ENCODE results near the gene TLK1.

TLK1 gene

DNA sequence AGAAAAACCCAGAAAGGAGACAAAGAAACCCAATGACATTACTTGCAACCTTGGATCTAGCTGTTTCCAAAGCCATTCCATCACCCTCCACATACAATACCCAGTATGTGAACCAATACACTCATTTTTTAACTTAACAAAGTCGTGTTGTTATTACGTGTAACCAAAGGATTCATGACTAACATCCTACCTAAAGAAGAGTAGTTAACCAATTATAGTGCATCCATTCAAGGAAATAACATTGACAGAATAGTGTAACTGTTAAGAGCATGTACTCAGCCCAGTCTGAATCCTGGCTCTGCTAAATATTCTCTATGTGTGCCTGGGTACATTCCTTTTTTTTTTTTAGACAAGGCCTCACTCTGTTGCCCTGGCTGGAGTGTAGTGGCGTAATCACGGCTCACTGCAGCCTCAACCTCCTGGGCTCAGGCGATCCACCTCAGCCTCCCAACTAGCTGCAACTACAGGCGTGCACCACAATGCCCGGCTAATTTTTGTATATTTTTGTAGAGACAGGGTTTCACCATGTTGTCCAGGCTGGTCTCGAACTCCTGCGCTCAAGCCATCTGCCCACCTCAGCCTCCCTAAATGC is 9.9 kb downstream of the TLK1 start:
- DNase-seq (ENCODE audit: low read depth): no peak
- TF ChIP-seq, protein P1, sequence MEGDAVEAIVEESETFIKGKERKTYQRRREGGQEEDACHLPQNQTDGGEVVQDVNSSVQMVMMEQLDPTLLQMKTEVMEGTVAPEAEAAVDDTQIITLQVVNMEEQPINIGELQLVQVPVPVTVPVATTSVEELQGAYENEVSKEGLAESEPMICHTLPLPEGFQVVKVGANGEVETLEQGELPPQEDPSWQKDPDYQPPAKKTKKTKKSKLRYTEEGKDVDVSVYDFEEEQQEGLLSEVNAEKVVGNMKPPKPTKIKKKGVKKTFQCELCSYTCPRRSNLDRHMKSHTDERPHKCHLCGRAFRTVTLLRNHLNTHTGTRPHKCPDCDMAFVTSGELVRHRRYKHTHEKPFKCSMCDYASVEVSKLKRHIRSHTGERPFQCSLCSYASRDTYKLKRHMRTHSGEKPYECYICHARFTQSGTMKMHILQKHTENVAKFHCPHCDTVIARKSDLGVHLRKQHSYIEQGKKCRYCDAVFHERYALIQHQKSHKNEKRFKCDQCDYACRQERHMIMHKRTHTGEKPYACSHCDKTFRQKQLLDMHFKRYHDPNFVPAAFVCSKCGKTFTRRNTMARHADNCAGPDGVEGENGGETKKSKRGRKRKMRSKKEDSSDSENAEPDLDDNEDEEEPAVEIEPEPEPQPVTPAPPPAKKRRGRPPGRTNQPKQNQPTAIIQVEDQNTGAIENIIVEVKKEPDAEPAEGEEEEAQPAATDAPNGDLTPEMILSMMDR (IDR thresholded peaks at IDR 0.05; ENCODE audit: control insufficient read depth, extremely low read depth, insufficient read depth): no peak
- H3K4me3 ChIP-seq (ENCODE audit: low read depth, low read length): no peak overlapping the region

DNA sequence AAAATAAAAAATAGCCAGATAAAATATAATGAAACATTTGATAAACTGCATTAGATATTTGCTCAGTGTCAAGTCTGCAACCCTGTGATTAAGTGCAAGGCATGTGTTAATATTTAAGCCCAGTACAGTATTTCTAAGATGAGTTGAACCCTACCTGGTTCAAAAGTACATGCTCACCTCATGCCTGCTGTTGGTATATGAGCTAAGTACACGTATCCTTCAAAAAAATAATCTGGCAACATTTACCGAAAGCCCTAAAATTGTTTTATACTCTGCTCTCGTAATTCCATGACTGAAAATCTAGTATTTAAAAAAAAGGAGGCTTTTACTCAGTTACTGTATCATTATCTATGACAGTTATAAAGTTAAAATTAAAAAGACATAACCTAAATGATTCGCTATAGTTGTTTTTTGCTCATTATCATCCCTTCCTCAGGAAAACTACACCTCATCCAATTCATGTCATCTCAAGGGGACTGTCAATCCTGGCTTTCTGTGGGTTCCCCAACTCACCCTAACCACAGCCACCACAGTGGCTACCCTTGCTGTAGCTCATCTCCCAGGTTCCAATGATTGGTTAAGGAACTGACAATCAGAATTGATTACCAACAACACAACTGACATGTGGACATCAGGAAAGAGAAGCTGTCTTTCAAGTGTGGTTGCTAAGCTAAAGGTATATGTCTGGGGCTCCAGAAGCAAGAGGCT is 10.6 kb downstream of the TLK1 start:
- TF ChIP-seq, protein P1 (IDR thresholded peaks at IDR 0.05; ENCODE audit: control insufficient read depth, extremely low read depth, insufficient read depth): no peak
- H3K4me3 ChIP-seq (ENCODE audit: low read depth, low read length): no peak overlapping the region
- DNase-seq (ENCODE audit: low read depth): no peak

DNA sequence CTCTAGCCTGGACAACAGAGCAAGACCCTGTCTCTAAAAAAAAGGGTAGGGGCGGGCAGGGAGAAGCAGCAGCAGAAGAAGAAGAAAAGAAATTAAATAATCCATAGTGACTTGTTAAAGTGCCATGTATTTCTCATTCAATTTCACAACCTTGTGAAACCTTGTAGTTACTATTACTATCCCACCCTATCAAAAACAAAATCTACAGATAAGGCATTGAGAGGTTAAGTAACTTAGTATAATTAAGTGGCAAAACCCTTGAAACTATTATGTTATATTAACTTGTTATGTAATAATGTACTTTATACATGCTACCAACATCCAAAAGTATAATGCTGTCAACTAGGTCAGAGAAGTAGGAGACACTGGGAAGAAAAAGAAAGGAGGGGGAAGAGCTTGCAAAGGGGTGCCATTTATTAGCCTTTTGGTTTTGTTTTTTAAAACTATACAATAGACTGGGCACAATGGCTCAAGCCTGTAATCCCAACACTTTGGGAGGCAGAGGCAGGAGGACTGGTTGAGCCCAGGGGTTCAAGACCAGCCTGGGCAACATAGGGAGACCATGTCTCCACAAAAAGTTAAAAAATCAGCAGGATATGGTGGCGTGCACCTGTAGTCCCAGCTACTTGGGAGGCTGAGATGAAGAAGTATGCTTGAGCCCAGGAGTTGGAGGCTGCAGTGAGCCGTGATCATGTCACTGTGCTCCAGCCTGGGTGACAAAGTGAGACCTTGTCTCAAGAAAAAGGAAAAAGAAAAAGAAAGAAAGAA is 11.3 kb downstream of the TLK1 start:
- no peak for DNase-seq (ENCODE audit: low read depth)
- TF ChIP-seq, protein P1 (IDR thresholded peaks at IDR 0.05; ENCODE audit: control insufficient read depth, extremely low read depth, insufficient read depth): no peak
- H3K4me3 ChIP-seq (ENCODE audit: low read depth, low read length): no peak overlapping the region

DNA sequence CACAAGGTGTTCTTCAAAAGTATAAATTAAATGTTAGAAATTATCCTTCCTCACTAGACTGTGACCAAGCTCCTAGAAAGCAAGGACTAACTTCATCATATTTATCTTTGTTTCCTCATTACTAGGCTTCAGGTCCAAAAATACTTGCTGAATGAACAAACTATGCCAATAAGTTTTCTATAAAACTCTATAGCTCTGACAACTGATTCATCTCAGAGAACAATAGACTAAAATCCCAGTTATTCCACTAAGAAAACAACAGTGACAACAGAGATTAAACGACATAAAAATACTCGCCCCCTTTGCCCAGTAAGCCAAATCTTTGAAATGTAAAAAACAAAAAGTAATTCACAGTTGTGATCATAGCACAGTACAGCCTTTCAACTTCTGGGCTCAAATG is 13.6 kb downstream of the TLK1 start:
- no peak for DNase-seq (ENCODE audit: low read depth)
- no peak overlapping the region for H3K4me3 ChIP-seq (ENCODE audit: low read depth, low read length)
- TF ChIP-seq, protein P1 (IDR thresholded peaks at IDR 0.05; ENCODE audit: control insufficient read depth, extremely low read depth, insufficient read depth): no peak

DNA sequence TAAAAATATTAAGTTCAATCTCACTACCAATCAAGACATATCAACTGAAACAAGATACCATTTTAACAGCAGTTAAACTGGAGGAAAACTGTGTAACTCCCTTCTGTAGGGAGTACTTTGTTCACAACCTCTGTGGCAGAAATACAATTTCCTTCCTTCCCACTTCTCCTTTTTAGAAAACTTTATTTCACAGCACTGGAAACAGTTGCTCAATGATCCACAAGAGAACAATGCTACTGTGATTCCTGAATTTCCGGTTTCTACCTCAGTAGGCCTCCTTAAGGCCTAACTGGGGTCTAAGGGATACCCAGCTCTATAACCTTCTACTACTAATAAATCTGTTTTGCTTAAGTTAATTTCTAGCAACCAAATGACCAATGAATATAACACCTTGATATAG is 14.1 kb downstream of the TLK1 start:
- TF ChIP-seq, protein P1 (IDR thresholded peaks at IDR 0.05; ENCODE audit: control insufficient read depth, extremely low read depth, insufficient read depth): no peak
- no peak for DNase-seq (ENCODE audit: low read depth)
- H3K4me3 ChIP-seq (ENCODE audit: low read depth, low read length): no peak overlapping the region

DNA sequence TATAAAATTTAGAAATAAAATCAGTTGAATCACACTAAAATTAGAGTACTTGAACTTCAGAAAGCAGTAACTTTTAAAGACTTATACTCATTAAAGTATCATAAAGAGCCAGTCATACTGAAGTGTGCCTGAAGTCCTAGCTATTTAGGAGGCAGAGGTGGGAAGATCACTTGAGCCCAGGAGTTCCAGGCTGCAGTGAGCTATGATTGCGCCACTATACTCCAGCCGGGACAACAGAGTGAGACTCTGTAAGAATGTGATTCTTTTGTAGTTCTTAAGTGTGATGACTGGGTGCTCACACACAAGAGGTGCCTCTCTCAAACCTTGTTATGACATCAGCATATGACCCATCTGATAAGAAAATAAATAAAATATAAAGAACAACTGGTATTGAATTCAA is 14.6 kb downstream of the TLK1 start:
- H3K4me3 ChIP-seq (ENCODE audit: low read depth, low read length): no peak overlapping the region
- TF ChIP-seq, protein P1 (IDR thresholded peaks at IDR 0.05; ENCODE audit: control insufficient read depth, extremely low read depth, insufficient read depth): no peak
- no peak for DNase-seq (ENCODE audit: low read depth)

Data from LNCaP clone FGC (cell line).